Epithelial cell of esophagus (primary cell): Measurements from ENCODE around the gene KAZN.
A peak's percentile ranks its signal among the peaks of the same experiment; 100 is the strongest.

Experiments used
- DNase-seq: peaks from one replicate; pipeline ENCODE4 v3.0.0; 2010; ENCODE audit warnings: low read depth
- H3K4me3 ChIP-seq: 2 replicates; pipeline ENCODE4 v1.5.1; 2011; ENCODE audit warnings: mild to moderate bottlenecking, low read length, control low read depth
- TF ChIP-seq, protein P1 (sequence below): IDR thresholded peaks from 2 replicates; pipeline ENCODE4 v1.5.1; 2011; ENCODE audit warnings: low read depth, mild to moderate bottlenecking, low read length, control low read depth, inconsistent platforms; ENCODE audit not compliant: insufficient read depth; ENCODE audit errors: missing control alignments

KAZN gene

DNA sequence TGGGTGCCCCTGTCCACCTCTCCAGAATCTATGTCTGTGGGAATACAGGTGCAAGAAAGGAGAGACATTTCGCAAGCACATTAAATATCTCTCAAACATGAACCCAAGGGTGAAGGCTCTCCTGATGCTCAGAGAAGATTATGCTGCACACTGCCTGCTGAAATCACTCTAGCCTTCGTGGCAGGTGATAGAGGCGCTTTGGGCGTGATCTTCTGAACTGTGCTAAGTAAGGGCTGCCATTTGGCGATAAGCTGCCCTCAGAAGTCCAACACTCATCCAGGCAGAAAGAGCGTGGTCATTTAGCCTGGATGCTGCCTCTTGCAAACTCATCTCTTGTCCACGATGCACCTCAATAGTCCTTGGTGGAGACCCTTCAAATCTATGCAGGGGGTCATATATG is 241.9 kb downstream of the KAZN start:
- TF ChIP-seq, protein P1, sequence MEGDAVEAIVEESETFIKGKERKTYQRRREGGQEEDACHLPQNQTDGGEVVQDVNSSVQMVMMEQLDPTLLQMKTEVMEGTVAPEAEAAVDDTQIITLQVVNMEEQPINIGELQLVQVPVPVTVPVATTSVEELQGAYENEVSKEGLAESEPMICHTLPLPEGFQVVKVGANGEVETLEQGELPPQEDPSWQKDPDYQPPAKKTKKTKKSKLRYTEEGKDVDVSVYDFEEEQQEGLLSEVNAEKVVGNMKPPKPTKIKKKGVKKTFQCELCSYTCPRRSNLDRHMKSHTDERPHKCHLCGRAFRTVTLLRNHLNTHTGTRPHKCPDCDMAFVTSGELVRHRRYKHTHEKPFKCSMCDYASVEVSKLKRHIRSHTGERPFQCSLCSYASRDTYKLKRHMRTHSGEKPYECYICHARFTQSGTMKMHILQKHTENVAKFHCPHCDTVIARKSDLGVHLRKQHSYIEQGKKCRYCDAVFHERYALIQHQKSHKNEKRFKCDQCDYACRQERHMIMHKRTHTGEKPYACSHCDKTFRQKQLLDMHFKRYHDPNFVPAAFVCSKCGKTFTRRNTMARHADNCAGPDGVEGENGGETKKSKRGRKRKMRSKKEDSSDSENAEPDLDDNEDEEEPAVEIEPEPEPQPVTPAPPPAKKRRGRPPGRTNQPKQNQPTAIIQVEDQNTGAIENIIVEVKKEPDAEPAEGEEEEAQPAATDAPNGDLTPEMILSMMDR = no peak
- no peak overlapping the region for H3K4me3 ChIP-seq
- no peak for DNase-seq

DNA sequence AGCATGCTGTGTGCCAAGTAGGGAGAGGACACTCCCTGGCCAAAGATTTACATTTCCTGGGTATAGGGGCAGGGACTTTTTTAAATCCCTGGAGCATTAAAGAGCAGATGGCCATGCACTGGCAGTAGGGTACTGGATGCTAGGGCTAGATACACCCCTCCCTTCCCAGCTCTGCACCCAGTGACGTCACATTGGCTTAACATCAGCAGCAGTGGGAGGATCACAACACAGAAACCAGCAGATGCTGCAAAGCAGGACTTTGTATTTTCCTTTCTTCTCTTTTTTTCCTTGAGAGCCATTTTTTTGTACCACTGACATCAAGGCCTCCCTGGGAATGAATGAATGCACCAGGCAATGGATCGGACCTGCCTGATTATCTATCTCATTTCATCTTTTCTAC is 243.0 kb downstream of the KAZN start:
- no peak for DNase-seq
- H3K4me3 ChIP-seq = no peak overlapping the region
- TF ChIP-seq, protein P1 = no peak

DNA sequence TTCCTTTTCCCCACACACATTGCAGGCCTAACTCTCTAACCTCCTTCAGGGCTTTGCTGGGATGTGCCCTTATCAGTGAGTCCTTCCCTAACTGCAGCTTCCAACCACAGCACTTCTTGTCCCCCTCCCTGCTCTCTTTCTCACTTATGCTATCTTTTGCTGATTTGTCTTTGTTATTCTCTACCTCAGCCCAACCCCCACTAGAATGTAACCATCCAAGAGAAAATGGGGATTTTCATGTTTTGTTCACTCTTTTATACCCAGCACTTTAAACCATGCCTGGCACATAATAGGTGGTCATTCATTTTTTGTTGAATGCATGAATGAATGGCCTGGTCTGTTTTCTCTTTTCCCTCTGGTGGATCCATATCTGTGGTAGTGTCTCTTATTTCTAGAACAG is 243.5 kb downstream of the KAZN start:
- DNase-seq = no peak
- H3K4me3 ChIP-seq = no peak overlapping the region
- TF ChIP-seq, protein P1 = no peak

DNA sequence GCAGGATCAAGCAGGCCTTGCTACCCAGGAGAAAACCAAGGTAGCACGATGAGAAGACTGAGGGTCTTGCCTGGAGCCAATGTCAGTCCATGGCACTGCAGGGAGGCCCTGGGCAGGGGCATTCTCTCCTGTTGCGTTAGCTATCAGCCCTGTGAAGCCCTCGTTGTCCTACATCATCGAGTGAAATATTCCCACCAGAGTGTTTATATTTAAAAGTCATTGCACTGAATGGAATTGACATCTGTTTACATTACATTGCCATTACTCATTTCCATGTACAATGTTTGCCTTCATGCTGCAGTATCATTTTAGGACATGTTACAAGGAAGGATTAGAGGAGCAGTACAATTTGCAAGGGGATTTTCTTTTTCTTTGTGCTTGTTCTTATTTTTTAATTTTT is 243.9 kb downstream of the KAZN start:
- DNase-seq = peak; percentile 10
- H3K4me3 ChIP-seq = no peak overlapping the region
- TF ChIP-seq, protein P1 = no peak

DNA sequence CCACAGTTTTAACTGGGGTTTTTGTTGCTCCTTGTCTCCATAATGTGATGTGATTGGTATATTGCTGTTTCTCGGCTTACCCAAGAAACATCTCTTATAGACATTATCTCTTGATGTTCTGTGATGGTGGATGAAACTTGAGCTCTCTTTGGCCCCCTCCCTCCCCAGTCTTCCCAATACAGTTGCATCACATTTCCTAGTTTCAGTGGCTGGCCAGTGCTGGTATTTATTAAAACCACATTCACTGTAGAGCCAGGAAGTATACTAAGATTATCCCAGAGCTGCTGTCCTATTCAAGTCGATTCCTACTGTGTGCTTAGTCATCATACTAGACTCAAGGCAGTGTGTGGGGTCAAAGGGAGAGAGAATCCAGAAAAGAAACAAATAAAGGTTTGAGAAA is 244.4 kb downstream of the KAZN start:
- TF ChIP-seq, protein P1 = no peak
- no peak for DNase-seq

DNA sequence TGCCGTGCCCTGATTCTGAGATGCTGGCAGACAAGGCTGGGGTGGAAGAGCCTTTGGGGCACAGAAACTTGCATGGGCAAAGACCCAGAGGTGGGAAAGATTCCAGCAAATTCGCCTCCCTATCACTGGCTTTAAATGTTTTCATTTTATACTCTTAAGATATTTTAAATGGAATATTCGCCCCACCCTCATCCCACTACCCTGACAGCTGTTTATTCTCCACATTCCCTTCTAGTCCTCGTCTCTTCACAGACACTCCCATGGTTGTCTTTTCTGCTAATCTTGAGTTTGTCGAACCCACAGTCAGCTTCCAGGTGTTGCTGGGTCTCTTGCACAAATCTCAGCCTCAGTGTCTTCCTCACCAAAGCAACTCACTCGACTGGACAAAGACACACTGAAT is 245.0 kb downstream of the KAZN start:
- DNase-seq = no peak
- TF ChIP-seq, protein P1 = no peak
- H3K4me3 ChIP-seq = no peak overlapping the region

More for the DNA sequence above, 244.4 kb downstream of the KAZN start:
- no peak overlapping the region for H3K4me3 ChIP-seq

DNA sequence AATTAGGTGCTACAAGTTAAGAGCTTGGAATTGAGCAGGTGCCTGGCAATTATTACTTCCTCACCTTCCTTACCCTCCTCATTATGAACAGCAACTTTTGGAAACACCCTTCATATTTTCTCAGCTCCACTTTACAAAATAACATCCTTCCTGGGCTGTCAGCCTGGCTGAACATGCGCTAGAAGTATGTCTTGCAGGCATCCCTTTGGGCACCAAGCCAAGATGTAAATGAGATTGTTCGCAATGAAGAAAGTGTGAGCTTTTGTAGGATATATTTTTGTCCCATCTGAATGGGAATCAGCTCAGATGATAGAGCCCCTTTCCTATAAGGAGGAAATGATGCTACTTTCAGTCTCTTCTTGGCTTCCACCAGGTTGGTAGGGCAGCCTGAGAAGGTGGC is 245.9 kb downstream of the KAZN start:
- no peak for DNase-seq
- no peak overlapping the region for H3K4me3 ChIP-seq
- TF ChIP-seq, protein P1 = no peak
